ENCODE measurements around the gene ABCF2.

Gene ABCF2

DNA sequence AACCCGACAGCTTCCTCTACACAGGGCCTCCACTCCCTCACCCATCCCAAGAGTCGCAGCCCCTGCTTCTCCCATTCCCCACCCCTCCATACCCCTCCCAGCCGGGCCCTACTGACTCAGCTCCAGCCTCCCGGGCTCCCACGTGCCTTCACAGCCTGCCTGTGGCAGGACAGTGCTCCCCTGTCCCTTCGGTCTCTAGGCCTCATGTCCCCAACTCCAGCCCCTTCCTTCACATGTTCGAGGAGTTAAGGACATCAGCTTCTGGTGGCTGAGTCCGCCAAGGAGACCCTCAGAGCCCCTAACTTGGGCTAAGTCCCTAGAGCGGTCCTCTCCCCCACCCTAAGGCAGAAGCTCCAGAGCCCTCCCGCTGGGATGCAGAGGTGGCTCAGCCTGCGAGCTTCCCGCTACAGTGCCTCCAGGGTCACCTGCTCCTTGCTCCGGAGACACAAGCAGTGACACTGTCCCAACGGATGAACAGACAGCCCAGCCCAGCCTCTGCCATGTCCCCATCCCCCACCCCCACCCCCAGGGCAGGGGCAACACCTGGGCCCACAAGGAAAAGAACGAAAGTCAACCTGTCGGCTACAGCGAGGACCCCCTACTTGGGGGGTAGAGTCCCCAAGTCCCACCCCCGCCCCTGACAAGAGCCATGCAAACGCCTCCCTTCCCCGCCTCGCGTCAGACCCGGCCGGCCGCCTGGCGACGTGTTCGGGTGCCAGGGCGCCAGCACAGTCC lies 20.8 kb upstream of the ABCF2 start:
- Histone ChIP-seq H3K36me3 (ENCODE audit: control insufficient read depth, insufficient read depth, low read length) (no peaks in the 10 kb centered on the region), H3K4me3 (ENCODE audit: low read length) (peak overlapping the region; percentile 25; the same call in 1 of the 2 replicates), H3K27ac (ENCODE audit: low read length) (no peak overlapping the region), H3K27me3 (ENCODE audit: control insufficient read depth, insufficient read depth, low read length) (peaks cover 35% of the 10 kb centered on the region; the same call in 1 of the 2 replicates), H3K9me3 (ENCODE audit: control insufficient read depth, insufficient read depth, low read length) (no peaks in the 10 kb centered on the region), H3K4me1 (ENCODE audit: control insufficient read depth, insufficient read depth, low read length) (peaks cover 7% of the 10 kb centered on the region)
- no peak for DNase-seq (ENCODE audit: low read depth, low spot score)
- WGBS (ENCODE audit: insufficient coverage, insufficient read length): no CpG with 5 or more reads among the region's 29 CpGs

- no peak for DNase-seq (ENCODE audit: low read depth, low spot score)
- Histone ChIP-seq H3K36me3 (ENCODE audit: control insufficient read depth, insufficient read depth, low read length) (no peaks in the 10 kb centered on the region), H3K9me3 (ENCODE audit: control insufficient read depth, insufficient read depth, low read length) (no peaks in the 10 kb centered on the region), H3K4me1 (ENCODE audit: control insufficient read depth, insufficient read depth, low read length) (peaks cover 7% of the 10 kb centered on the region), H3K27me3 (ENCODE audit: control insufficient read depth, insufficient read depth, low read length) (peaks cover 35% of the 10 kb centered on the region; the same call in 1 of the 2 replicates), H3K27ac (ENCODE audit: low read length) (no peak overlapping the region), H3K4me3 (ENCODE audit: low read length) (no peak overlapping the region)
- WGBS (ENCODE audit: insufficient coverage, insufficient read length): no CpG with 5 or more reads among the region's 4 CpGs
Measured at GRCh38 chr7:151246851-151247580, 20.0 kb upstream of the ABCF2 start.

DNA sequence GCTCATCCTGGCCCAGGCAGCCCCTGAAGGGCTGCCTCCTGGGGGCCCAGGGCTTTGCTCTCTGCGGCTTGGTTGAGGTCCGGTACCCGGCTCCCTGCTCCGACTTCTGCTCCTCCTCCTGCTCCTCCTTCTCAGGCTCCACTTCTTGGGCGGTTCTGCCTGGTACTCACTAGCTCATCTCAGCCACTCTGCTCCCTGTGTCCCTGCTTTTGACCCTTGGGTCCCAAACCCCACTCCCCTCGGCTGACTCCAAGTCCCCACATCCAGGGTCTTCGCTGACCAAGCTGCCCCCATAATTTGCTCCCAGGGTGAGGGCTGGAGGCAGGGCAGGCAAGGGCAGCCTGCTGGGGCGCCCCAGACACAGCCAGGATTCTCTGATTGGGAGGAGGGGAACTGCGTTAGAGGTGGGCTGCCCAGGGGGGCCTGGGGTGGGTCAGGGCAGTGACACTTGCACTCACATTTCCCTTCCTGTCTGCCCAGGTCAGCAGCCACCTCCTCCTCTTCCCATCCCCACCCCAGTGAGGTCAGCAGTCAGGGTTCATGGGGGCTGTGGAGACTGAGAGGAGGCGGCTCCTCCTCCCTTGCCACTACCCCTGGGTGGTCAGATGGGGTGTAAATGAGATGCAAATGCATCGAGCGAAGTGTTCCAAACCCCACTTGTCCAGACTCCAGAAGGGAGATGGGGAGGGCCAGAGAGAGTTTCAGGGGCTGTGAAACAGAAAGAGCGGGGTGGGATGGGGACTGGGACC lies 19.3 kb upstream of the ABCF2 start:
- Histone ChIP-seq H3K4me3 (ENCODE audit: low read length) (no peak overlapping the region), H3K9me3 (ENCODE audit: control insufficient read depth, insufficient read depth, low read length) (no peaks in the 10 kb centered on the region), H3K36me3 (ENCODE audit: control insufficient read depth, insufficient read depth, low read length) (no peaks in the 10 kb centered on the region), H3K27ac (ENCODE audit: low read length) (no peak overlapping the region), H3K27me3 (ENCODE audit: control insufficient read depth, insufficient read depth, low read length) (peaks cover 34% of the 10 kb centered on the region; the same call in 1 of the 2 replicates), H3K4me1 (ENCODE audit: control insufficient read depth, insufficient read depth, low read length) (peaks cover 7% of the 10 kb centered on the region)
- no peak for DNase-seq (ENCODE audit: low read depth, low spot score)
- no CpG with 5 or more reads among the region's 13 CpGs for WGBS (ENCODE audit: insufficient coverage, insufficient read length)

DNA sequence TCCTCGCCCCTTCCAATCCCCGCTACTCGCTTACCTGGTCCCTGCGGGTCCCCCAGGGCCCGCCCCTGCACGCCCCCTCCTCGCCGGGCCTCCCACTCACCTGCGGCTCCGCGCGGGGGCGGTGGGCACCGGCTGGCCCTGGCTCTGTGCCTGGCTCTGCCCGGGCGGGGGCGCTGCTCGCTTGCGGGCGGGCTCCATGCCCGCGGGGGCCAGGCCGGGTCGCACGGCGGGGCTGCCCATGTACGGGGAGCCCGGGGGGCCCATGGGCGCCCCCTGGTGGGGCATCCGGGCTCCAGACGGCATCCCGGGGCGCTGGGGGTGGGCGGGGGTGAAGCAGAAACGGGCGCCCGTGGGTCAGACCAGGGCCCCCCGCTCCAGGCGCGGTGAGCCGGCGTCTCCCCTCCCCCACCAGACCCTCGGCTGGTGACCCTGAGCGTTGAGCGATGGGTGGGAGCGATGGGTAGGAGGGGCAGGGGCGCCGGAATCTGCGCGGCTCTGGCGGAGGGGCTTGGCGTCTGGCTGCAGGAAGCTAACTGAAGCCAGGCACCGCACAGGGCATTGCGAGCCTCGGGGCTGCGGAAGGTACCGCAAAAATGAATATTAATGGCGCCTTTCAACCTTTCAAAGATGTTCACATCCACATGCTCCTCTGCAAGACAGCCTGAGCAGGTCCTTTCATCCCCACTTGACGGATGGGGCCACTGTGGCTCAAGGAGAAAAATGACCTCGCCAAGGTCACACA lies 18.5 kb upstream of the ABCF2 start:
- DNase-seq (ENCODE audit: low read depth, low spot score): no peak
- no peaks in the 10 kb centered on the region for H3K9me3 ChIP-seq (ENCODE audit: control insufficient read depth, insufficient read depth, low read length)
- peak overlapping the region; percentile 39; the same call in 1 of the 2 replicates for H3K4me3 ChIP-seq (ENCODE audit: low read length)
- H3K4me1 ChIP-seq (ENCODE audit: control insufficient read depth, insufficient read depth, low read length): peaks cover 7% of the 10 kb centered on the region
- WGBS (ENCODE audit: insufficient coverage, insufficient read length): no CpG with 5 or more reads among the region's 60 CpGs
- H3K27ac ChIP-seq (ENCODE audit: low read length): no peak overlapping the region
- H3K36me3 ChIP-seq (ENCODE audit: control insufficient read depth, insufficient read depth, low read length): no peaks in the 10 kb centered on the region
- H3K27me3 ChIP-seq (ENCODE audit: control insufficient read depth, insufficient read depth, low read length): peaks cover 27% of the 10 kb centered on the region; the same call in 1 of the 2 replicates

- peaks cover 25% of the 10 kb centered on the region; the same call in 1 of the 2 replicates for H3K27me3 ChIP-seq (ENCODE audit: control insufficient read depth, insufficient read depth, low read length)
- no peak overlapping the region for H3K27ac ChIP-seq (ENCODE audit: low read length)
- DNase-seq (ENCODE audit: low read depth, low spot score): no peak
- H3K4me1 ChIP-seq (ENCODE audit: control insufficient read depth, insufficient read depth, low read length): peaks cover 6% of the 10 kb centered on the region
- no peaks in the 10 kb centered on the region for H3K36me3 ChIP-seq (ENCODE audit: control insufficient read depth, insufficient read depth, low read length)
- H3K9me3 ChIP-seq (ENCODE audit: control insufficient read depth, insufficient read depth, low read length): no peaks in the 10 kb centered on the region
- H3K4me3 ChIP-seq (ENCODE audit: low read length): peak overlapping the region; percentile 39; the same call in 1 of the 2 replicates
- WGBS (ENCODE audit: insufficient coverage, insufficient read length): no CpG with 5 or more reads among the region's 15 CpGs
Measured at GRCh38 chr7:151244841-151245346, 17.9 kb upstream of the ABCF2 start.

GRCh38 chr7:151244196-151244840 lies 17.3 kb upstream of the ABCF2 start:
- H3K4me1 ChIP-seq (ENCODE audit: control insufficient read depth, insufficient read depth, low read length): peaks cover 4% of the 10 kb centered on the region
- no peak for DNase-seq (ENCODE audit: low read depth, low spot score)
- H3K27ac ChIP-seq (ENCODE audit: low read length): no peak overlapping the region
- peaks cover 25% of the 10 kb centered on the region; the same call in 1 of the 2 replicates for H3K27me3 ChIP-seq (ENCODE audit: control insufficient read depth, insufficient read depth, low read length)
- no peak overlapping the region for H3K4me3 ChIP-seq (ENCODE audit: low read length)
- WGBS (ENCODE audit: insufficient coverage, insufficient read length): no CpG with 5 or more reads among the region's 10 CpGs
- no peaks in the 10 kb centered on the region for H3K9me3 ChIP-seq (ENCODE audit: control insufficient read depth, insufficient read depth, low read length)
- H3K36me3 ChIP-seq (ENCODE audit: control insufficient read depth, insufficient read depth, low read length): no peaks in the 10 kb centered on the region

- no peak overlapping the region for H3K27ac ChIP-seq (ENCODE audit: low read length)
- H3K36me3 ChIP-seq (ENCODE audit: control insufficient read depth, insufficient read depth, low read length): no peaks in the 10 kb centered on the region
- H3K4me3 ChIP-seq (ENCODE audit: low read length): no peak overlapping the region
- no peak for DNase-seq (ENCODE audit: low read depth, low spot score)
- WGBS (ENCODE audit: insufficient coverage, insufficient read length): no CpG with 5 or more reads among the region's 17 CpGs
- no peaks in the 10 kb centered on the region for H3K9me3 ChIP-seq (ENCODE audit: control insufficient read depth, insufficient read depth, low read length)
- peaks cover 2% of the 10 kb centered on the region for H3K4me1 ChIP-seq (ENCODE audit: control insufficient read depth, insufficient read depth, low read length)
- H3K27me3 ChIP-seq (ENCODE audit: control insufficient read depth, insufficient read depth, low read length): peaks cover 22% of the 10 kb centered on the region; the same call in 1 of the 2 replicates
Measured at GRCh38 chr7:151243408-151244195, 16.6 kb upstream of the ABCF2 start.

- no peak for DNase-seq (ENCODE audit: low read depth, low spot score)
- Histone ChIP-seq H3K4me3 (ENCODE audit: low read length) (no peak overlapping the region), H3K27me3 (ENCODE audit: control insufficient read depth, insufficient read depth, low read length) (peaks cover 19% of the 10 kb centered on the region; the same call in 1 of the 2 replicates), H3K36me3 (ENCODE audit: control insufficient read depth, insufficient read depth, low read length) (no peaks in the 10 kb centered on the region), H3K27ac (ENCODE audit: low read length) (no peak overlapping the region), H3K9me3 (ENCODE audit: control insufficient read depth, insufficient read depth, low read length) (no peaks in the 10 kb centered on the region), H3K4me1 (ENCODE audit: control insufficient read depth, insufficient read depth, low read length) (peaks cover 2% of the 10 kb centered on the region)
- no CpG with 5 or more reads among the region's 2 CpGs for WGBS (ENCODE audit: insufficient coverage, insufficient read length)
Measured at GRCh38 chr7:151243045-151243349, 16.0 kb upstream of the ABCF2 start.

Measured in iPS DF 6.9 (cell line).